ENCODE data around the gene PTPRN2.

PTPRN2 gene

GRCh38 chr7:158018971-158019645 is 568.5 kb downstream of the PTPRN2 start:
- TF ChIP-seq, protein P1, sequence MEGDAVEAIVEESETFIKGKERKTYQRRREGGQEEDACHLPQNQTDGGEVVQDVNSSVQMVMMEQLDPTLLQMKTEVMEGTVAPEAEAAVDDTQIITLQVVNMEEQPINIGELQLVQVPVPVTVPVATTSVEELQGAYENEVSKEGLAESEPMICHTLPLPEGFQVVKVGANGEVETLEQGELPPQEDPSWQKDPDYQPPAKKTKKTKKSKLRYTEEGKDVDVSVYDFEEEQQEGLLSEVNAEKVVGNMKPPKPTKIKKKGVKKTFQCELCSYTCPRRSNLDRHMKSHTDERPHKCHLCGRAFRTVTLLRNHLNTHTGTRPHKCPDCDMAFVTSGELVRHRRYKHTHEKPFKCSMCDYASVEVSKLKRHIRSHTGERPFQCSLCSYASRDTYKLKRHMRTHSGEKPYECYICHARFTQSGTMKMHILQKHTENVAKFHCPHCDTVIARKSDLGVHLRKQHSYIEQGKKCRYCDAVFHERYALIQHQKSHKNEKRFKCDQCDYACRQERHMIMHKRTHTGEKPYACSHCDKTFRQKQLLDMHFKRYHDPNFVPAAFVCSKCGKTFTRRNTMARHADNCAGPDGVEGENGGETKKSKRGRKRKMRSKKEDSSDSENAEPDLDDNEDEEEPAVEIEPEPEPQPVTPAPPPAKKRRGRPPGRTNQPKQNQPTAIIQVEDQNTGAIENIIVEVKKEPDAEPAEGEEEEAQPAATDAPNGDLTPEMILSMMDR (IDR thresholded peaks at IDR 0.05; ENCODE audit: borderline replicate concordance, insufficient read depth, low read depth, low read length) = no peak
- no peak overlapping the region for H3K4me3 ChIP-seq (ENCODE audit: low read depth, low read length)

- no peak overlapping the region for H3K4me3 ChIP-seq (ENCODE audit: low read depth, low read length)
- TF ChIP-seq, protein P1 (IDR thresholded peaks at IDR 0.05; ENCODE audit: borderline replicate concordance, insufficient read depth, low read depth, low read length) = no peak
Measured at GRCh38 chr7:158018098-158018762, 569.4 kb downstream of the PTPRN2 start.

DNA sequence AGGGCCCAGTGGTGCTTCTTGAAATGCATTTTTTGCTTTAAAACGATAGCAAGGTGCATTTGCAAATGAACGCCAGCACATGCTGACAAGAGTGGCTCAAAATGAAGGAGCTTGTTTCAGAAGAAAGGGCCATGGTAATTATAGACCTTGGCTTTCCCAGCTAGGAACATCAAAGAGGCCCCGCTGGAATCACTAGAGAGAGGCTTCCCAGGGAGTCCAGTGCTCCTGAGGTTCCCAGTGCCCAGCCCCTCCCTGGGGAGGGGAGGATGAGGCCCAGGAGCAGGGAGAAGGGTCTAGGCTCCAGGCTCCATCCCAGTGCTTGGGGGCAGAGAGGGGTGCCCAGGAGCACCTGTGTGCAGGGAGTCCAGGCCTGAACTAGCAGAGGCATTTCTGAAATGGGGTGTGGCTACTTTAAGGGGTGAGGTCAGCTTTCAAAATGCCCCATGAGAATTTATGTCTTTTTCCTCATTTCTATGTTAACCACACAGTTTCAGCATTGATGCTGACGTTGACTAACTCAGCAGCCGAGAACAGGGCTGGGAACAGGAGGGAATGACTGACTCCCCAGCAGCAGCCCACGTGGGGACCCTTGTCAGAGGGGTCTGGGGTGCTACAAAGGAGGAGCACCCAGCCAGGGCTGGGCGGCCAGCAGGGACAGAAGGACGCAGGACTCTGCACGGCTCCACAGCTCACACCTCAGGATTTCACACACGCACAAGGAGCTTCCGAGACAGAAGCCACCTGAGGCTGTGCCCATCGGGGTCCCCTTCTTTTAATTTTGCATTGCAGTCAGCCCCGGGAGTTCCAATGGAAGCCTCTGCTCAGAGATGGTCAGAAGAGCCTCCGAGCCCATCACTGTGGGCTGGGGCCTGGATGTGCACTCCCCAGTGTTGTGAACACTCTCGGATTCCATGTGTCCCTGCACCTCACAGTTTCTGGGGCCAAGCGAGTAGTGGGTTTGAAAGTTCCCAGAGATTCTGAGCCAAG is 570.2 kb downstream of the PTPRN2 start:
- TF ChIP-seq, protein P1 (IDR thresholded peaks at IDR 0.05; ENCODE audit: borderline replicate concordance, insufficient read depth, low read depth, low read length) = no peak

DNA sequence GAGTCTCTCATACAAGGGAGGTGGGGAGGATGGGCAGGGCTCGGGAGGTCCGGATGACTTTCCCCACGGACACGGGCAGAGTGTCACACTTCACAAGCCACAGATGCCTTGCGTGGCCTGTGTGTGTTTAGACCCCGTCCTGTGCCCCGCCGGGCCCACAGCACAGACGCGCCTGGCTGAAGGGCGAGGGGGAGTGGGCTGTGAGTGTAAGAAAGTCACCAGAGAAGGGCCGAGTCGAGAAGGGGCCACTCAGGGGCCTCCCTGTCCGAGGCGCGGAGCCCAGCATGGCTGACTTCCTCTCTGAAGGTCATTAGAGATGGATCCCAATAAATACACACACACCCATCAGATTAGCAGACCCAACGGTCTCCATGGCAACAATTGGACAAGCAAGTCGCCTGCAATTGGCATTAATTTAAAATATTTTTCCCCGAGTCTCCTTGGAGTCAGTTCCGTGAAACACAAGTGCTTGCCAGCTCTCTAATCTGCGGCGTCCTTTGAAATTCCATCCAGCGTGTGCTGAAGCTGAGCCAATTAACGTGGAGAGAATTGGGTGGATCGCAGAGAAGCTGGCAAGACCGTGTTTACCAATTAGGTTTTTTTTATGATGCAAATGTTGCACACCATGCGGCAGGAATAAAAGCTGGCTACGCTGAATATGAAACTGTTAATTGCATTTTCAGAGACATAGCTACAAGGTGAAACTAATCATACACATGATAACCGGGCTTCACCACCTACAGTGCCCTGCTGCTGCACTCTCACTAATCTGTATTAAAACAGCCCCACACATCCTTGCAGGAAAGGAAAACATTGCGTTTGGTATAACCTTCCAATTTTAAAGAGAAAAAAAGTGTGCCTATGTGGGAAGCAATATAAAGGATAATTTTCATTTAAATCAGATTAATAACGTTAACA is 571.2 kb downstream of the PTPRN2 start:
- H3K4me3 ChIP-seq (ENCODE audit: low read depth, low read length) = no peak overlapping the region

More for the DNA sequence above, 570.2 kb downstream of the PTPRN2 start:
- H3K4me3 ChIP-seq (ENCODE audit: low read depth, low read length) = no peak overlapping the region

DNA sequence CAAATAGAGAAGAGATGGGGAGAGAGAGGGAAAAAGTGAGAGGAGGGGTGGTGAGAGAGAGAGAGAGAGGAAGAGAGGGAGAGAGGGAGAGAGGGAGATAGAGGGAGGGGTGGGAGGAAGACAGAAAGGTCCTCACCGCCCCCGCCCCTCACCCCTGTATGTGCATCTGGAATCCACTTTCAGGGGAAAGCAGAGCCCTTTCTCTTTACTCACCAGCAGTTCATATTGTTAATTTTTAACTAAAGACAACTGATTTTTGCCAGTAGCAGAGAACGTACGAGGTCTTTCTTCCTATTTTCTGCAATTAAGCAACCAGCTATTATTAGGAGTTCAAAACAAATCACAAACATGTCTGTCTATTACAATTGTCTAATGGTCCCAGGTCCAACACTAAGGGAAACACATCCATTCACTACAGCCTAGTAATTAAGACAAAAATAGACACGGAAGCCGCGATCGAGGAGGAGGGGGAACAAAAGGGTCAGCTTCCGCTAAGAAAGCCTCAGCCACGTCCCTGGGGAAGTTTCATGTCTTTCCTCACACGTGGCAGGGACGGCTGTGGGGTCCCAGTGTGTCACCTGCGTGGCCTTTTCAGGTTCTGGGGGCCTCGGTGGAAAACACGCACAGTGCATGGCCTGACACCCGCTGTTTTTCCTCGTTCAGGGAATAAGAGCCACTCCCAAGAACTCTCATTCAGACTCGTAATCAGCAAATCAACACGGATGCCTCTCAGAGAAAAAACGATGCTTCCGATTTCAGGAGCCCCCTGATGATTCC is 572.0 kb downstream of the PTPRN2 start:
- H3K4me3 ChIP-seq (ENCODE audit: low read depth, low read length) = no peak overlapping the region
- TF ChIP-seq, protein P1 (IDR thresholded peaks at IDR 0.05; ENCODE audit: borderline replicate concordance, insufficient read depth, low read depth, low read length) = no peak

More for the DNA sequence above, 571.2 kb downstream of the PTPRN2 start:
- TF ChIP-seq, protein P1 (IDR thresholded peaks at IDR 0.05; ENCODE audit: borderline replicate concordance, insufficient read depth, low read depth, low read length) = no peak
